GM12891 (cell line): ENCODE results near the gene KIF18A.
A peak's percentile ranks its signal among the peaks of the same experiment; 100 is the strongest.

Source experiments
- DNase-seq: peaks from one replicate; pipeline ENCODE4 v3.0.0; 2011; ENCODE audit warnings: low spot score; ENCODE audit not compliant: insufficient read length
- FAIRE-seq: peaks from 2 replicates; lab custom pipeline; 2011; peaks lifted over from hg19 to GRCh38; lab: Jason Lieb, UNC
- PAX5 ChIP-seq: IDR thresholded peaks from 2 replicates; pipeline ENCODE4 v1.6.1; 2011; ENCODE audit warnings: low read length, moderate library complexity, mild to moderate bottlenecking; ENCODE audit not compliant: insufficient read depth, severe bottlenecking
- POLR2A ChIP-seq: IDR thresholded peaks from 2 replicates; pipeline ENCODE4 v1.6.1; 2011; ENCODE audit warnings: low read depth, low read length, control low read depth
- POLR2AphosphoS5 ChIP-seq: IDR thresholded peaks from 2 replicates; pipeline ENCODE4 v1.6.1; 2011; ENCODE audit warnings: low read depth, low read length, control low read depth
- POU2F2 ChIP-seq: IDR thresholded peaks from 2 replicates; pipeline ENCODE4 v1.6.1; 2011; ENCODE audit warnings: low read depth, mild to moderate bottlenecking, control low read depth, low read length, moderate library complexity
- SPI1 ChIP-seq: IDR thresholded peaks from 2 replicates; pipeline ENCODE4 v1.6.1; 2011; ENCODE audit warnings: low read depth, low read length, control low read depth
- TAF1 ChIP-seq: IDR thresholded peaks from 2 replicates; pipeline ENCODE4 v1.6.1; 2011; ENCODE audit warnings: low read depth, low read length, control low read depth

KIF18A gene

DNA sequence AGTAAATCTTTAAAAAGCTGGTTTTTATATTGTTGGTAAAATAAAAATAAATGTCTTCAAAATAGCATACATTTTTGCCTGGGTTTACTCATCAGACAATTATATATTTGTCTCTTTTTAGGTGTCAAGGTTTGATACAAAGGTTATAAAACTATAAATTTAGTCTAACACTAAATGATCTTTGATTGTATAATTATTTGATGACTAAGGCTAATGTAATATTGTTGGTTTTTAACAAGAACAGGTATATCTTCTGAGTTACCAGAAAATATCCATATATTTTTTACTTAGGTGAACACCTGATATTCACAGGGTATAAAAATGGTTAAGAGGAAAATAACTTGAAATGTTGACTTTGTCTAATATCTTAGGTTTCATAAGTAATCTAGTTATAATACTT is 104.3 kb downstream of the KIF18A start:
- TF ChIP-seq POLR2AphosphoS5 (no peak), TAF1 (no peak), PAX5 (no peak), POLR2A (no peak), POU2F2 (no peak), SPI1 (no peak)
- FAIRE-seq: no peak
- no peak for DNase-seq

DNA sequence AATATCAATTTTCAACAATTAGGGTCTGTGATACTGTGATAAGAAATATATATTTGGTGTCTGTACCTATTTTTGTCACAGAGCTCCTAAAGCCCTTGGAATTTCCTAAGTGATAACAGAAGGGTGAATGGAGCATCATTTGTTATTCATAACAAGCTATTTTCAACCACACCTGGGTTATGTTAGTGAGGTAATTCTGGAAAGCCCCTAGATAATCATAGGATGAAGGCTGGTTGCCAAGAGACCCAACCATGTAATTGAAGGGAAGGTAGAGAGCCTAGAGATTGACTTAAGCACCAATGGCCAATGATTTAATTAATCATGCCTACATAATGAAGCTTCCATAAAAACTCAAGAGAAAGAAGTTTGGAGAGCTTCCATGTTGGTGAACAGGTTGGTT is 109.4 kb downstream of the KIF18A start:
- TF ChIP-seq SPI1 (no peak), TAF1 (no peak), POU2F2 (no peak), POLR2AphosphoS5 (no peak), PAX5 (no peak), POLR2A (no peak)
- FAIRE-seq: no peak
- DNase-seq: no peak

DNA sequence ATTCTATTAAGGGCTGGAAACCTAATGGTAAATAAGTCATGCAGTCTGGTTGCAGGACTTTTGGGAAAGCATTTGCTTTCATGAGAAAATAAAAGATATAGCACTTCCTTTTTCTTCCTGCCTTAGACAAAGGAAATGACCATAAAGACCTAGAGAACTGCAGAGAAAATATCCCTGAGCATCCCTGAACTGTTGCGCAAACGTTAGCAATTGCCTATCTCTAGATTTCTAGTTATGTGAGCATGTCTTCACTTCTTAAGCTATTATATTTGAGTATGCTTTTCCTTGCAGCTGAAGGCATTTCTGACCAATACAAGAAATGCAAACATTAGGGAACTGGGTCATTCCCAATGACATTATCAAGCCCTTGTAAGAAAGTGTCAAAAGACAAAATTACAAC is 110.6 kb downstream of the KIF18A start:
- FAIRE-seq (no peak), DNase-seq (no peak)
- TF ChIP-seq PAX5 (no peak), TAF1 (no peak), POU2F2 (no peak), SPI1 (no peak), POLR2AphosphoS5 (no peak), POLR2A (no peak)

DNA sequence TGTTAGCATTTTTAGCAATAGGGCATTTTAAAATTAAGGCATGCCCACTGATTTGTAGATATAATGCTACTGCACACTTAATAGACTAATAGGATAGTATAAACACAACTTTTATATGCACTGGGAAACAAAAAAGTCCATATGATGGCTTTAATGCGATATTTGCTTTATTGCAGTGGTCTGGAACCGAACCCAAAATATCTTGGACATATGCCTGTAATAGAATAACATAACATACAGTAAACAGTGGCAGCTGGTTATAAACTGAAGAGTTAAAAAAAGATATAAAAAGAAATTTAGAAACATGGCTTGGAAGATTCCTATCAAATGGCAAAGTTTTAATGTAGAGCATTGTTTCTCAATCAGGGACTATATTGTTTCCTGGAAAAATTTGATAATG is 111.9 kb downstream of the KIF18A start:
- FAIRE-seq (no peak), DNase-seq (no peak)
- TF ChIP-seq POU2F2 (no peak), SPI1 (no peak), TAF1 (no peak), POLR2AphosphoS5 (no peak), PAX5 (no peak), POLR2A (no peak)

DNA sequence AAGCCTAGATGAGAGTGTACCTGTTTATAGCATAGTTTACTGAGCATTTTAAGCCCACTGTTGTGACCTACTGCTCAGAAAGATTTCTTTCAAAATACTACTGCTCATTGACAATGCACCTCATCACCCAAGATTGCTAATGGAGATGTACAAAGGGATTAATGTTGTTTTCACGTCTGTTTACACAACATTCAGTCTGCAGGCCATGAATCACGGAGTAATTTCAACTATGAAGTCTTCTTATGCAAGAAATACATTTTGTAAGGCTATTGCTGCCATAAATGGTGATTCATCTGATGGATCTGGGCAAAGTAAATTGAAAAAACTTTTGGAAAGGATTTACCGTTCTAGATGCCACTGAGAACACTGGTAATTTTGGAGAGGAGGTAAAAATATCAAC is 112.9 kb downstream of the KIF18A start:
- FAIRE-seq (no peak), DNase-seq (no peak)
- TF ChIP-seq TAF1 (no peak), POU2F2 (no peak), POLR2A (no peak), SPI1 (no peak), PAX5 (no peak), POLR2AphosphoS5 (no peak)

DNA sequence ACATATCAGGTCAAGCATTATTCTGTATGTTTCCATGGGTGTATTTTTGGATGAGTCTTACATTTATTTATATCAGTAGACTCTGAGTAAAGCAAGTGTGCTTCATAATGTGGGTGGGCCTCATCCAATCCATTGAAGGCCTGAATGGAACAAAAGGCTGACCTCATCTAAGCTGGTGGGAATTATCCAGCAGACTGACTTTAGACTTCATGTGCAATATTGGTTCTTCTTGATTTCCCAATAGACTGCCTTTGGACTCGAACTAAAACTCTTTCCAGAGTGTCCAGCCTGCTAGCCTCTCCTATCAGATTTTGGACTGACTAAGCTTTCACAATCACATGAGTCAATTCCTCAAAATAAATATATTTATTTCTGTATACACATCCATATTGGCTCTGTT is 116.2 kb downstream of the KIF18A start:
- FAIRE-seq (no peak), DNase-seq (no peak)
- no peak for TF ChIP-seq POLR2AphosphoS5
- no peak for TF ChIP-seq POLR2A
- TF ChIP-seq TAF1: no peak
- TF ChIP-seq PAX5: no peak
- no peak for TF ChIP-seq SPI1
- no peak for TF ChIP-seq POU2F2

DNA sequence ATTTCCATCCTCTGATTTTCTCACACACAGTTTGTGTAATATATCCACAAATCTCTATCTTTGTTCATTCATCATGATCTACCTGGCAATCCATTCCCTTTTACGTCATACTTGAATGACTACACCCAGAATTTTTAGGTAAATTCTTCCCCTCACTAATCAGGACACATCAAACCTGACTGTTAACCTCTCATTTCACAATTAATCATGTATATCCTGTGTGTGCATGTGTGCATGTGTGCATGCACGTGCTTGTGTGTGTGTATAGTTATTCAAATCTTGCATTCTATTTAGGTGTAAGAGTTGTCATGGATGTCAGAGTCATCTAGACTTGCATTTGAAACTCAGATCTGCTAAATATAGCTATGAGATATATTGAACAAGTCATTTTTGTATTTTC is 130.4 kb downstream of the KIF18A start:
- DNase-seq (no peak), FAIRE-seq (peak; percentile 13)
- no peak for TF ChIP-seq PAX5
- no peak for TF ChIP-seq POLR2AphosphoS5
- TF ChIP-seq SPI1: no peak
- TF ChIP-seq POLR2A: no peak
- no peak for TF ChIP-seq TAF1
- no peak for TF ChIP-seq POU2F2

DNA sequence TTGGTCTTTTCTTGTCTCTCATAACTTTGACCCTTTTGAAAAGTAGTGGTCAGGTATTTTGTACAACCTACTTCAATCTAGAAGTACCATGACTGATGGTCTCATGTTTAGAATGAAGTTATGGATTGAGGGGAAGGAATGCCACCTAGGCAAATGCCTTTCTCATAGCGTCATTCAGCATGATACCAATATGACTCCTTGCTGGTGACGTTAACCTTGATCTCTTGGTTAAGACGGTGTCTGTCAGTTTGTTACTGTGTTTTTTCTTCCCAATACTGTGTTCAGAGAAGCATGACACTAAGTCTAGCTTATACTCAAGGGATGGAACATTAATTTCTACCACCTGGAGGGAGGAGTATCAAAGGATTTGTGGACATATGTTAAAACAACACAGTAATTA is 130.9 kb downstream of the KIF18A start:
- no peak for FAIRE-seq
- no peak for DNase-seq
- no peak for TF ChIP-seq POLR2A
- TF ChIP-seq POLR2AphosphoS5: no peak
- TF ChIP-seq POU2F2: no peak
- no peak for TF ChIP-seq SPI1
- no peak for TF ChIP-seq PAX5
- no peak for TF ChIP-seq TAF1

DNA sequence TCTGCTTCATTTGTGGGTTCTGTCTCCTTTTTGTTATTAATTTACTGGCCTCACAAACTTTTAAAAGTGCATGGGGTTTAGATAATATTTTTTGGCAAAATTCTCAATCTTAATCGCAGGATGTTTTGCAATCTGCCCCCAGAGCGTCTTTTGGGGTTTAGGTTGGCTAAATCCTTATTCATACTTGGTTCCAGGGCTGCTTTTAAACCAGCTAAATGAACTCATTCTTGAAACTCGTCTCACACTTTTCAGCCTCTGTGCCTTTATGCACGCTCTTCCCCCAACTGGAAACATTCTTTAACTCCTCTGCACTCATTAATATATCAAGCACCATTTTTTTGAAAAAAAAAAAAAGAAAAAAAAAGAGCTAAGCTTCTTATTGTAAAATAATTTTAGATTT is 131.7 kb downstream of the KIF18A start:
- DNase-seq (no peak), FAIRE-seq (no peak)
- TF ChIP-seq TAF1 (no peak), POU2F2 (no peak), PAX5 (no peak), POLR2AphosphoS5 (no peak), SPI1 (no peak), POLR2A (no peak)

DNA sequence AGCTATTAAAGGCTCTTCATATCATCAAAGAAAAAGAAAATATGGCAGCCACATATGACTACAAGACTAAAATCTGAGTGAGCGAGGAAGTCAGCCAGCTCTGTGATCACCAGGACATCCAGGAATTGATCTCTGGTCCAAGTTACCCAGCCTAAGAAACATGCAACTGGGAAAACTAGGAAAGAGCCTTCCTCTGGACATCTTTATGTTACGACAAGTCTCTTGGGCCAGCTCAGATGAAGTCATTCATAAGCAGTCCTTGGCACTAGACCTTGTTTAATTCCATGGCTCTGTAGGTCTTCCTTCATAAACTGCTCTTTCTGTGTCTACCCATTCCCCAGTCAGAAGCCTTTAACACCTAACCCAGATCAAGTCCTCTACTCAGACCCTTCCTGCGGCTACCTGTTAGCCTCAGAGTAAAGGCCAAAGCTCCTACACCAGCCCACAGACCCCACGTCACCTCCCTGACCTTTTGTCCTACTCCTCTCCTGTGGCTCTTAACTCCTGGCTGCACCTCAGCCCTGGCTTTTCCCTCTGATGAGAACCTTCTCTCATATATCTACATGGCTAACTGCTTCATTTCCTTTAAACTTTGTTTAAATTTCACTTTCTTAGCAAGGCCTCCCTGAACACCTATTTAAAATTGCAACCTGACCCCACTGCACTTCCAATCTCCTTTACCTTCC is 134.0 kb downstream of the KIF18A start:
- DNase-seq (no peak), FAIRE-seq (no peak)
- TF ChIP-seq PAX5: no peak
